ENCODE results near the gene TRIM36.

TRIM36 gene

DNA sequence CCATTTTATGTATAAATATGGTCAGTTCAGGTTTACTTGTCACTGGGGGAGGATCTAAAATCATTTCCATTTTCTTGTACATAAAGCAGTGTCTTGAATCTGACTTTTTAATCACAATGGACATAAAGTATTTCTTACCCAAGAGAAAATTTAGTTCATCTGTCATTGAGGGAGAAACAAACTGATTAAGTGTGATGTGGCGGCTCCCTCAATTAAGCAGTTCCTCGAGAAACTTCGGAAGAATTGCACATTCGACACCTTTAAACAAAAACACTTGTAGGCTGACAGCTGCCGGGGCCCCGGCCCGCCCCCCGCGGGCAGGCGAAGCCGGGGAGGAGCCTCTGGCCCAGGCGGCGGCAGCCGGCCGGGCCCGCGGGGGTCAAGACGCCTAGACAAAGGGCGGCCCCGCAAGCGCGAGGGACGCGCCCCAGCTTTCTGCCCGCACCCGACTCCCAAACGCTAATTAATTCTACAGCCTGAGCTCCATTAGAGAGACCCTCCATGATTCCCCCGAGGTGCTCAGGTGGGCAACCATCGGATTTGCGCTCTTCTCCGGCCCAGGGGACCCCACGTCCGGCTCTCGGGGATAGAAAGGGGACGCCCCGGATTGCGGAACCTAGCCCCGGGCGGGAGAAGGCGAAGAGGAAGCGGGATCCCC lies 750 bp downstream of the TRIM36 start:
- intact Hi-C loops (cut with DNase I): no loop called here
- DNase-seq: peak in 16 of 42 donors; percentile 3 to 62 (median 41)

- DNase-seq: no peak
- intact Hi-C loops (cut with DNase I): no loop called here
These were observed 2.8 kb downstream of the TRIM36 start for GRCh38 chr5:115166744-115167393.

DNA sequence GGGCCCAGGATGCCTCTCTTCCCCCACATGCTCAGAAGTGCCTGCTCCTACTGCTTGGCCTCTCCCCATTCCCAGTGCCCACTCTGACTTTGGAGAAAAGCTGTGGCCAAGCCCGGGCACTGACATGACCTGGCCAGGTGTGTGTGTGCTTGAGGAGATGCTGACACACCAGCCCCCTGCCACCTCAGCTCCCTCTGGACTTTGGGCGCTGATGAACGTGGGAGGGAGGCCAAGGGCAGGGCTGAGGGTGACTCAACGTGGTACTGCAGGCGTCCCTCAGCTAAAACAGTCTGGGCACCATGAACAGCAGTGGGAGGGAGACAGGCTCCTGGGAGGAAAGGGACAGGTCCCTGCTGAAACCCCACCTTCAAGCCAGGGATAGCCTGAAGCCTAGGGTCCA lies 3.9 kb downstream of the TRIM36 start:
- intact Hi-C loops (cut with DNase I): no loop called here
- no peak for DNase-seq

- no peak for DNase-seq
- intact Hi-C loops (cut with DNase I): no loop called here
These were observed 8.7 kb downstream of the TRIM36 start for GRCh38 chr5:115160975-115161475.

- intact Hi-C loops (cut with DNase I): no loop called here
- no peak for DNase-seq
These were observed 18.4 kb downstream of the TRIM36 start for GRCh38 chr5:115151208-115151805.

DNA sequence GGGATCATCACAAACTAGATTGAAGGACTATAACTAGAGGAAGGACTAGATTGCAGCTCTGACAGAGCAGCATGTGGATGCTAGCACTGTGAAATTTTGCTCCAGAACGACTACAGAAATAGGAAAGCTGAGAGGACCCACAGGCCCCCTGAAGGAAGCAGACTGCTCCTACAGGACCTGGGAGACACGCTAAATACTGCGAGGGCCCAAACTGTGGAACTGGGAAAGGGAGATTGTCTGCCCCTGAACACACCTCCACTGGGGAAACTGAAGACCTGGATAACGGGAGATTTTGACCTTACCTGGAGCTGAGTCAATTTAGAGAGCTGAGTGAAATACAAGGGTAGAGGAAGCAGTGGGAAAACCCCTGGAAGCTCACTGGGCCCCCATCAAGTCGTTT lies 19.2 kb downstream of the TRIM36 start:
- no peak for DNase-seq
- intact Hi-C loops (cut with DNase I): no loop called here

DNA sequence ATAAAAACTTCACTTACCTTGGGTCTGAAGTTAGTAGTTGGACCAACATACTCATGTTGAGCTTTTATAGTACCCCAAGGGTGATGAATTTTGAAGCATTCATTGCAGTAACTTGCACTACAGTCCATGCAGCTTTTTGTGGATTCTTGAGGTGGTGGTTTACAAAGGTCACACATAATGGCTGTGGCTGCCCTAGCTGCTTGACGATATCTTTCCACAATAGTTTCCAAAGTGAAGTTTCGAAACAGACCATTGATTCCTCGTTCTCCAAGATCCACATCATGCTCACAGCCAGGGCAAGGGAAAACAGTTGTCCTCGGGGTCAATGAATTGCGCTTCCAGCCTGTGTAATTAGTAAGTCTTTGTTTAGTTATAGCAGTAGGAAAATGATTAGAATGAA lies 22.7 kb downstream of the TRIM36 start:
- intact Hi-C loops (cut with DNase I): no loop called here

DNA sequence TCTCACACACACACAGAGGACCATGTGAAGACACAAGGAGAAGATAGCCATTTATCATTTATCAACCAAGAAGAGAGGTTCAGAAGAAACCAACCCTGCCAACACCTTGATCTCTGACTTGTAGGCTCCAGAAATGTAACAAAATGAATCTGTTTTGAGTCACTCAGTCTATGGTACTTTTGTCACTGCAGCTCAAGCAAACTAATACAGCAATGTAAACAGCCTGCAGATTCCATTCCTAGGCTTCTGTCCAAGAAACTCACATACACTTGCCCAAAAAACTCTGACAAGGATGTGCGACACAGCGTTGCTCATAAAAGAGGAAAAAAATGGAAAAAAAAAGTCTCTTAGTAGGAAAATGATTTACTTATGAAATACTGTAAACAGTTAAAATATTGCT lies 33.4 kb downstream of the TRIM36 start:
- DNase-seq: no peak
- intact Hi-C loops (cut with DNase I): no loop called here

More for the DNA sequence above, 22.7 kb downstream of the TRIM36 start:
- no peak for DNase-seq

GRCh38 chr5:115132465-115132864 lies 37.2 kb downstream of the TRIM36 start:
- DNase-seq: no peak
- intact Hi-C loops (cut with DNase I): no loop called here

GRCh38 chr5:115126303-115126702 lies 43.4 kb downstream of the TRIM36 start:
- intact Hi-C loops (cut with DNase I): no loop called here
- DNase-seq: no peak

DNA sequence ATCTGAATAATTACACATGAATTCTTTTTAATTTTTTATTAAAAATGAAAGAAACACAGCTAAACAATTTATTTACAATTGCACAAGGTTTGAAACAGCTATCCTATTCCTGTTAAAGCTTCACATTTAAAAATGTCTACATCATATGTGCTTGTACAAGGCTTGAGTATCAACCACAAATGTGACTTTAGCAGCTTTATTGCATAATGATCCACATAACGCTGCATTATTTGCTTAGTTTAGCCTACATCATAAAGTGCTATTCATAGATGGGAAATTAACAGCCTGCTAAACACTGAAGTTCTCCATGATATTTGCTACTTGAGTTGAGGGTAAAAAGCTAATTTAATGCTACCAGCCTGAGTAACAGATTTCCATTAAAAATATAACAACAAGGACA lies 45.0 kb downstream of the TRIM36 start:
- intact Hi-C loops (cut with DNase I): no loop called here
- DNase-seq: no peak

DNA sequence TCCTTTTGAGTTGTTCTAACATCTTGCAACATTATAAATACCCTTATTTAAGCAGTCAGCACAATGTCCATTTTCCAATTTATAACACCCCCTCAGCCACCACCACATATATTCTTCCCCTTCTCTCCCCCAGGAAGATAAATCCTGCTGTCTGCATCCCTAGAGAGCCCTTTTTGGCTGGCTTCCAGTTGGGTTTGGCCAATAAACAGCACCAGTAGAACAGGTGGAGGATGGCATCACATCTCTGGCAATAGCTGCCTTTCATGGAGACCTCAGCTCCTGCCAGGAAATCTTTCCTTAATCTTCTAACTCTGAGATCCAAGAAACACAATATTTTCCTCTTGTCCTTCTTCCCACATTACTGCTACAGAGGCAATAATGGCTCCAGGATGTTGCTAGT lies 53.7 kb downstream of the TRIM36 start:
- intact Hi-C loops (cut with DNase I): no loop called here
- DNase-seq: no peak

DNA sequence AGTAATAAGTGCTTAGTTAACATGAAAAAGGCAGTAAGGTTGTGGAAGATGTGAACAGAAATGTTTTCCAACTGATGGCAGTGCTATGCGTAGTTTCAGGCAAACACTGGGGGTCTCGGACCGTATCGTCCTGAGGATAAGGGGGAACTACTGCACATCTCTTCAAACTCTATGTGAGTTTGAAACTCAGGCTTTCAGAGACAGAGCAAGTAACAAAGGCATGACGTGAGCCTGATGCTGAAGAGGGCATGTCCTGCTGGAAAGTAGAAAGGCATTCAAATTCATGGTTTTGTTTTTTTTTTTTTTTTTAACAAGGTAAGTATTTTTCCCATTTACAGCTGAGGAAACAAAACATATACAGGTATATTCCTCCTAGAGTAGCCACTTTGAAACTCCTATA lies 59.9 kb downstream of the TRIM36 start:
- intact Hi-C loops (cut with DNase I): no loop called here
- no peak for DNase-seq

- intact Hi-C loops (cut with DNase I): no loop called here
- DNase-seq: no peak
These were observed 60.4 kb downstream of the TRIM36 start for GRCh38 chr5:115109356-115109755.

DNA sequence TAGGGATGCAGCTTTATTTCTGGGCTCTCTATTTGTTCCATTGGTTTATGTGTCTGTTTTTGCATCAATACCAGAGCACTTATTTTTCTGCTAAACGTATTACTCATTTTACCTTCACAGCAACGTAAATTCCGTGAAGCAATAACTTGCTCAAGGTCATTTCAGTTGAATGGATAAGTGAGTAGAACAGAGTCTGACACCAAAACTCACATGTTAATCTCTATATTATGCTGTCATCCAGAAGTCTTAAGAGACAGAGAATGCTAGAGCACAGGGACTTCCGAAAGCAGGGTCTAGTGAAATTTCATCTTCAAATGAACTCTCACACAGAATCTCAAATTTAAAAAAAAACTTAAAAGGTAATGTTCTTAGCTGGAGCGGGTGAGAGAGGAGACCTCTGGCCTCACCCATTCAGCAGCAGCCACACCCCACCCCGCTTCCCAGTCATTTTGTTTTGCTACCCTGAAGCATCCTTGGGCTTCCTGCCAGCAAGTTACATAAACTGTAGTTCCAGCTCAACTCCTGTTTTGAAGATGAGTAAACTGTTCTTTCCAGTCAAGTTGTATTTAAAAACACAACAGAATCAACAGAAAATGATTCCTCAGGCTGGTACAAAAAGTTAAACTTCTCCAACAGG lies 69.3 kb downstream of the TRIM36 start:
- intact Hi-C loops (cut with DNase I): loop anchor here (5.0 kb wide), 1 partner anchor 147 kb away; no protein-coding TSS in a partner anchor
- peak in 2 of 42 donors; percentile 6 to 51 for DNase-seq

DNA sequence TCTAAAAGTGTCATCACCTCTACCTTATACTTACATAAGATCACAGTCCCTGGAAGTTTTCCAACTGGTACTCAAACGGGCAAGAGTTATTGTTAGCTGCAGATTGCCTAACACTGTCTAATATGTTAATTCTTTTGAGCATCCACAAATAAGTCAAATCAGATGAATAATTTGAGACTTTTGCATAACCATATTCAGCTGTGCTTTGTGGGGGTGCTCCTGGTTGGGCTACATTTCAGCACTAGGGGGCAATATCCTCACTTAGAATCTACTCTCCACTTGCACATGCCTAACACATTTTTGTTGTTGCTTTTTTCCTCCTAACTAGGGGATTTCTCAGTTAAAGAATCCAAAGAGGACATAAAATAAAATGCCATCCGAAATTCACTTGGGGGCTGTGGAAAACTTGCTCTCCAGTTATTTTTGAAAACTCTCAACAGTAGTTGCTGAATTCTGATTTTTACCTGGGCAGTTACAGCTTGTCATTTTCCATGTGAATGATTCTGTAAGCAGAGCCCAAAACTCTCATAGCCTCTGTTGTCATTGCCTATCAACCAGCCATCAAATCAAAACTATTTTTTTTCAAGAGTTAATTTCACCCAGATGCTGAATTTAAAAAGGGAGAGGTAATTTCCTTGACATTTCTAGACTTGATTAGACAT lies 71.5 kb downstream of the TRIM36 start:
- DNase-seq: peak in 33 of 42 donors; percentile 4 to 70 (median 42)

DNA sequence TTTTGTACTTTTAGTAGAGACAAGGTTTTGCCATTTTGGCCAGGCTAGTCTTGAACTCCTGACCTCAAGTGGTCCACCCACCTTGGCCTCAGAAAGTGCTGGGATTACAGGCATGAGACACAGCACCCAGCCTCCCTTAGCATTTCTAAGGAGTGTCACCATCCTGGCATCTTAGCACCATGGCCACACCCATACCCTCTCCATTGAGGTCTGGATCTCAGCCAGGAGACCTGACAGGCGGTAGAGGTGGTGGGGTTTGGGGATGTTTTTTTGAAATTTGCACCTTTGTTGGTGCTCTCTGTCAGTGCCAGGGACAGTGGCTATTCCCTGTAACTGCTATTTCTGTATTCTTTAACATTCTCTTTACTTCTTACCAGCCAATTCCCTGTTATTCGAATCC lies 72.5 kb downstream of the TRIM36 start:
- intact Hi-C loops (cut with DNase I): no loop called here

More for the DNA sequence above, 71.5 kb downstream of the TRIM36 start:
- intact Hi-C loops (cut with DNase I): no loop called here

DNA sequence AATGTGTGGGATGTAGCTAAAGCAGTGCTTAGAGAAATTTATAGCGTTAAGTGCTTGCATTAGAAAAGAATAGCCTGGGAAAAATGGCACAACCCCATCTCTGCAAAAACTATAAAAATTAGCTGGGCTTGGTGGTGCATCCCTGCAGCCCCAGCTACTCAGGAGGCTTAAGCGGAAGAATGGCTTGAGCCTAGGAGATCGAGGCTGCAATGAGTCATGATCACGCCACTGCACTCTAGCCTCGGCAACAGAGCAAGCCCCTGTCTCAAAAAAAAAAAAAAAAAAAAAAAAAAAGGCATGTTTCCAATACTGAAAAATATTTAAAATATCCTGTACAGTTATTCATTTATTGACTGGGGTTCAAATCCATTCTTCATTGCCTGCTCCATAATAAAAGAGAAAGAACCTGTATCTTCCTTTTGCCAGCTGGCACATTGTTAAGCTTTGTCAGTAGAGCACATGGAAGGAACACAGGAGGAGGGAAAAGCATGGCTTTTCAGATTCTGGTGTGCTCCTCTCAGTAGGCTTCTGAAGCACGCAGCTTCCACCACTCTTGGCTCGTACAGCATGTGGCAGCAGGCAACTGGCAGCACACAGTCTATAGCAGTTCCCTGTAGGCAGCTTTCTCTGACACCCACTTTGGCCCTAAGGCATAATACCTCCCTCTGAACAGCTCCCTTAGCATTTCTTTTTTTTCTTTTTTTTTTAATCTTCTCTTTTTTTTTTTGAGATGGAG lies 73.5 kb downstream of the TRIM36 start:
- intact Hi-C loops (cut with DNase I): no loop called here
- peak in 36 of 42 donors; percentile 4 to 85 (median 34) for DNase-seq

More for the DNA sequence above, 72.5 kb downstream of the TRIM36 start:
- no peak for DNase-seq

DNA sequence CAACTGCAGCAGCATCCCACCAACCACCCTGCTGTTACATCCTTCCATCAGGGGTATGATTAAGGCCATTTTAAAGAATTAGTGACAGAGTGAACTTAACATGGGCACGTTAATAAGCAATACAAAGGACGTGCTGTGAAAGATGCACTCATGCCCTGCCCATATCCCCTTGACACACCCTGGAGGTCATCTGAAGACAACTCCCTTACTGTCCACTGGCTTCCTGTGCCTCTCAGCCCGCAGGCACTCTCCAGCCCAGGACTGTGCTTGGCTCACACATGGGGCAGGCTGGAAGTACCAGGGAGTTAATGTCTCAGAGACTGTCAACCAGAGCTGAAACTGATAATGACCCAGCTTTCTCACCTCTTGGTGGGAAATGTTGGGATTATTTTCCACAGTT lies 81.8 kb downstream of the TRIM36 start:
- intact Hi-C loops (cut with DNase I): no loop called here
- DNase-seq: no peak
